GM12865 (cell line): ENCODE measurements around the gene LYPD8.

Source experiments
- DNase-seq: peaks from one replicate; pipeline ENCODE4 v3.0.0; 2010; ENCODE audit warnings: low read depth
- H3K4me3 ChIP-seq: 2 replicates; pipeline ENCODE4 v1.5.1; 2011; ENCODE audit warnings: mild to moderate bottlenecking, low read depth, low read length, control low read depth
- TF ChIP-seq, protein P1 (sequence below): IDR thresholded peaks from 2 replicates; pipeline ENCODE4 v1.5.1; 2011; ENCODE audit warnings: low read length, control low read depth, low read depth, inconsistent platforms; ENCODE audit not compliant: insufficient read depth; ENCODE audit errors: missing control alignments

Gene LYPD8

DNA sequence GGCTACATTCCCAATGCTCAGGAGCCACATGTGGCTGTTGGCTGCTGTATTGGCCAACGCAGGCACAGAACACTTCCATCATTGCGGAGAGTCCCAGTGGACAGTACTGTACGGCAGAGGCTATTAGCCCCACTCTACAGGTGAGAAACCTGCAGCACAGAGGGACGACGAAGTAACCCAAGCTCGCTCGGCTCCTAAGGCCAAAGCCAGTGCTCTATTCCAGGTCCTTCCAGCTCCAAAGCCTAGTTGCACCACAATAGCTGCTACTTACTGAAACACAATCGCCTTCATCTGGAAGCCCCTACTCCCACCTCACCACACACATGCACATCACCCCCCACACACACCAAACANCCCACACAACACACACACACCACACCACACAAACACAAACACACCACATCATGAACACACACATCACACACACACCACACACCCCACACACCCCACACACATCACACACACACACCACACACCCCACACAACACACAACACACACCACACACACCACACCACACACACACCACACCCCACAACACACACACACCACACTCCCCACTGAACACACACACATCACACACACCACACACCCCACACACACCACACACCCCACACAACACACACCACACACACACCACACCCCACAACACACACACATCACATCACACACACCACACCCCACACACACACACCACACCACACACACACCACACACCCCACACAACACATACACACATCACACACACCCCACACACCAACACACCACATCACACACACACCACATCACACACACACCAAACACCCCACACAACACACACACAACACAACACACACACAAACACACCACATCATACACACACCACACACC, 3.2 kb downstream of the LYPD8 start:
- TF ChIP-seq, protein P1, sequence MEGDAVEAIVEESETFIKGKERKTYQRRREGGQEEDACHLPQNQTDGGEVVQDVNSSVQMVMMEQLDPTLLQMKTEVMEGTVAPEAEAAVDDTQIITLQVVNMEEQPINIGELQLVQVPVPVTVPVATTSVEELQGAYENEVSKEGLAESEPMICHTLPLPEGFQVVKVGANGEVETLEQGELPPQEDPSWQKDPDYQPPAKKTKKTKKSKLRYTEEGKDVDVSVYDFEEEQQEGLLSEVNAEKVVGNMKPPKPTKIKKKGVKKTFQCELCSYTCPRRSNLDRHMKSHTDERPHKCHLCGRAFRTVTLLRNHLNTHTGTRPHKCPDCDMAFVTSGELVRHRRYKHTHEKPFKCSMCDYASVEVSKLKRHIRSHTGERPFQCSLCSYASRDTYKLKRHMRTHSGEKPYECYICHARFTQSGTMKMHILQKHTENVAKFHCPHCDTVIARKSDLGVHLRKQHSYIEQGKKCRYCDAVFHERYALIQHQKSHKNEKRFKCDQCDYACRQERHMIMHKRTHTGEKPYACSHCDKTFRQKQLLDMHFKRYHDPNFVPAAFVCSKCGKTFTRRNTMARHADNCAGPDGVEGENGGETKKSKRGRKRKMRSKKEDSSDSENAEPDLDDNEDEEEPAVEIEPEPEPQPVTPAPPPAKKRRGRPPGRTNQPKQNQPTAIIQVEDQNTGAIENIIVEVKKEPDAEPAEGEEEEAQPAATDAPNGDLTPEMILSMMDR = no peak
- DNase-seq = no peak
- no peak overlapping the region for H3K4me3 ChIP-seq

DNA sequence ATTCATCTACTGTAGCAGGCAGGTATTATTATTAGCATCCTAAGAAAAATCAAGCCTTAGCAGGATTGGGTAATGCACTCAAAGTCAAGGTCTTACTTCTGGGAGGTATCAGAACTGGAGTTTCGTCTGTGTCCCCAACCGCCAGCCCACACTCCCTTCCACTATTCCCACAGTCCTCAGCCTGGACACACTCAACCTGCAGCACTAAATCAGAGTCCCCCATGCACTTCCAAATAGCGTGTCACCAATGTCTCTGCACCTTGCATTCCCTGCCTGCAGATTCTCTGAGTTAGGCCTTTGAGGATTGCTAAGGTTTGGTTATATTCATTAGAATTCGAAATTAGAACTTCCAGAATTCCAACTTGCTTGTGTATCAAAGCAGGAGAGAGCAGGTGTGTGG, 3.9 kb downstream of the LYPD8 start:
- H3K4me3 ChIP-seq = no peak overlapping the region
- TF ChIP-seq, protein P1 = no peak
- DNase-seq = no peak

DNA sequence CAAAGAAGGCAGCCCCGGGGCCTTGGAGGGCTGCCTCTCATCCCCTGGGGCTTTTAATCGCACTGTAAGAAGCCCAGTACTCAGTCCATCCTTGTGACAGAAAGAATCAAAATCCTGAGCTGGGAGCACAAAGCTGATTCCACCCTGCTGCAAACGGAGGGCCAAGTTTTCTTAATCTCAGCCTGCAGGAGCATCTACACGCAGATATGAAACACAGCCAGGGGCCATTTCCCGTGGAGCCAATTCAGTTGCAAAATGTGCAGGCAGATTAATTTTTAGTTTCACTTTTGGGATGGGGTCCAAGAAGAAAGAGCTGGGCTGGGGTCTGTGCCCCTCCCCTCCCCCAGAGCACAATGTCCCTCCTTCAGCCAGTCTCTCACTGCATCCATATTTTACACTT, 4.4 kb downstream of the LYPD8 start:
- DNase-seq = no peak
- no peak overlapping the region for H3K4me3 ChIP-seq
- TF ChIP-seq, protein P1 = no peak

DNA sequence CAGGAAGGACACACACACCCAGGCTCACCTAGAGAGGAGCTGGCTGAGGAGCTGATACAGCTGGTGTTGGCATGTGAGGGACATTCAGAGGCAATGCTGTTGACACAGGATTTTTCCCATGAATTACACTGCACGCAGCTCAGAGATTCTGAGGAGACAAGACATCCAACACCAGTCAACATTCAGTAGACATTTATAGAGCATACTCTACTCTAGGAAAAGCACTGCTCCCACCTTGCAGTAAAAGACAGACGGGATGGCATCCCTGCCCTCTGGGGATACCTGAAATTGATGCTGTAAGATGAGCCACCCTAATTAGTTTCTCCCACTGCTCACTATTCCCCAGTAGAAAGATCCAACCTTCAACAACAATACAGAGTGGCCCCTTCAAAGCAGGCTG, 5.1 kb downstream of the LYPD8 start:
- TF ChIP-seq, protein P1 = no peak
- no peak for DNase-seq
- H3K4me3 ChIP-seq = no peak overlapping the region

DNA sequence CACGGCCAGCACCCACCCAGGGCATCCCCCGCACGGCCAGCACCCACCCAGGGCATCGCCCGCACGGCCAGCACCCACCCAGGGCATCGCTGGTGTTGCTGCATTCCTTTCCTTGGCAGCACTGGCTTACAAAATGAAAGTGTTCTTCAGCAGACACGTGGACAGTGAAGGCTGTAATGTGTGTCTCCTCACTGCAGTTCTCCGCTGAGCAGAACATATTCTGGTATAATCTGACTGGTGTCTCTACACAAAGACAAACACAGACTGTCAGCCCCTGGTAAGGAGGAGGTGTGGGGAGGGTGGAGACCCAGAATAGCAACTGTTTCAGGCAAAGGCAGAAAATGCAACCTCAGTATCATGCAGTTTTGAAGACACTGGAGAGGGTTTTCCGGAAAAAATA, 7.3 kb downstream of the LYPD8 start:
- TF ChIP-seq, protein P1 = no peak
- no peak overlapping the region for H3K4me3 ChIP-seq
- no peak for DNase-seq

DNA sequence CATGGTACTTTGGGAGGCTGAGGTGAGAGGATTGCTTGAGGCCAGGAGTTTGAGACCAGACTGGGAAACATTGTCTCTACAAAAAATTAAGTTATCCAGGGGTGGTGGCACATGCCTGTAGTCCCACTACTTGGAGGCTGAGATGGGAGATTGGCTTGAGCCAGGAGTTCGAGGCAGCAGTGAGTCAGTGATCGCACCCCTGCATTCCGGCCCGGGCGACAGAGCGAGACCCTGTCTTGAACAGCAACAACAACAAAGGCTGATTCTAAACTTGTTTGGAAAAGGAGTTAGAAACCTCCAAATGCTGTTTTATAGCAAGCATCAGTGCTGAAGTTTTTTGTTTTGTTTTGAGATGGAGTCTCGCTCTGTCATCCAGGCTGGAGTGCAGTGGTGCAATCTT, 14.7 kb downstream of the LYPD8 start:
- H3K4me3 ChIP-seq = no peak overlapping the region
- TF ChIP-seq, protein P1 = no peak
- DNase-seq = no peak
